GM08714 (cell line): ENCODE results near the gene THAP4.
"Not testable (repeated sequence)": the region's sequence is repeated elsewhere in the genome, so short reads cannot be mapped to it uniquely, and the experiment has no call there.

ENCODE experiments used
- H3K4me3 ChIP-seq: fragments of 200-500 bp; sonication (Bioruptor generic); 2 replicates; pipeline ENCODE4 v1.5.1; 2014; ENCODE audit warnings: mild to moderate bottlenecking, low read length, inconsistent platforms
- ZNF274 ChIP-seq: IDR thresholded peaks from 2 replicates; pipeline ENCODE4 v1.6.1; 2012; ENCODE audit warnings: mild to moderate bottlenecking, low read depth, low read length

The THAP4 gene

GRCh38 chr2:241566468-241566867 is 70.5 kb downstream of the THAP4 start:
- H3K4me3 ChIP-seq: no peak overlapping the region
- TF ChIP-seq ZNF274: no peak

- not testable (repeated sequence) for H3K4me3 ChIP-seq
These were observed 70.9 kb downstream of the THAP4 start for GRCh38 chr2:241566021-241566420.

- no peak for TF ChIP-seq ZNF274
- no peak overlapping the region for H3K4me3 ChIP-seq
These were observed 71.5 kb downstream of the THAP4 start for GRCh38 chr2:241565411-241565810.

- TF ChIP-seq ZNF274: no peak
- no peak overlapping the region for H3K4me3 ChIP-seq
These were observed 72.2 kb downstream of the THAP4 start for GRCh38 chr2:241564596-241565410.

- no peak overlapping the region for H3K4me3 ChIP-seq
- TF ChIP-seq ZNF274: no peak
These were observed 72.9 kb downstream of the THAP4 start for GRCh38 chr2:241563981-241564595.

- TF ChIP-seq ZNF274: no peak
These were observed 73.4 kb downstream of the THAP4 start for GRCh38 chr2:241563571-241563980.

GRCh38 chr2:241563031-241563507 is 73.9 kb downstream of the THAP4 start:
- H3K4me3 ChIP-seq: no peak overlapping the region
- TF ChIP-seq ZNF274: no peak

More at GRCh38 chr2:241563571-241563980, 73.4 kb downstream of the THAP4 start:
- no peak overlapping the region for H3K4me3 ChIP-seq

- H3K4me3 ChIP-seq: no peak overlapping the region
- no peak for TF ChIP-seq ZNF274
These were observed 74.6 kb downstream of the THAP4 start for GRCh38 chr2:241562269-241562891.

GRCh38 chr2:241561832-241562231 is 75.1 kb downstream of the THAP4 start:
- TF ChIP-seq ZNF274: no peak
- H3K4me3 ChIP-seq: no peak overlapping the region

- H3K4me3 ChIP-seq: no peak overlapping the region
- no peak for TF ChIP-seq ZNF274
These were observed 76.0 kb downstream of the THAP4 start for GRCh38 chr2:241560883-241561474.

- no peak overlapping the region for H3K4me3 ChIP-seq
- no peak for TF ChIP-seq ZNF274
These were observed 76.6 kb downstream of the THAP4 start for GRCh38 chr2:241560162-241560882.

- TF ChIP-seq ZNF274: no peak
- H3K4me3 ChIP-seq: peak overlapping the region; percentile 59; the same call in 1 of the 2 replicates
These were observed 77.4 kb downstream of the THAP4 start for GRCh38 chr2:241559323-241560161.

- no peak for TF ChIP-seq ZNF274
- H3K4me3 ChIP-seq: peak within 1 kb of the TSS; percentile 59; the same call in 1 of the 2 replicates
These were observed 78.2 kb downstream of the THAP4 start, which contains the start of gene BOK for GRCh38 chr2:241558532-241559322. TSS of gene BOK (plus strand) at chr2:241558745. CDS start at chr2:241559484, 739 bp downstream.
